K562 (cell line): ENCODE measurements around the gene CD37. TPM values are rescaled to one million over a fixed set of nuclear protein-coding genes. Genes with fewer than 3 reads are reported as not detected.

Experiments
- ATAC-seq: fragments of 200-7000 bp; cut with Tn5 transposase; 3 replicates; pipeline ENCODE4 v1.9.1; 2020; ENCODE audit warnings: moderate library complexity
- BruUV-seq: library from RNA; stranded (reverse); fragments of 400-500 nt; replicated peaks from 2 replicates; lab custom pipeline; 2021; lab: Mats Ljungman, UMichigan
- CTCF ChIA-PET: fragments of 300-600 bp; formaldehyde crosslinking; extraction: SDS; loops from one replicate; lab custom pipeline; 2021; ENCODE audit warnings: low intra/inter-chr PET ratio; lab: Yijun Ruan, JAX
- POLR2A ChIA-PET: fragments of 300-600, 350-650 bp; sonication (Branson Sonifier 250); formaldehyde crosslinking; extraction: SDS; loops from one replicate; lab custom pipeline; 2021; ENCODE audit warnings: antibody characterized with exemption, inconsistent platforms; lab: Yijun Ruan, JAX
- DNase-seq, 4 experiments: peaks; one replicate each; pipeline versions ENCODE4 v3.0.0 to v3.0.0-alpha.2; 2011 to 2018; ENCODE audit warnings: low spot score in 3 of 4, mixed read lengths in 3 of 4; ENCODE audit errors: extremely low read depth in 1 of 4
- FAIRE-seq: peaks from 2 replicates; lab custom pipeline; 2011; peaks lifted over from hg19 to GRCh38; lab: Jason Lieb, UNC
- H2AFZ ChIP-seq: 2 replicates; pipeline ENCODE4 v1.6.0; 2011; ENCODE audit warnings: low read depth, low read length, control low read depth, inconsistent platforms
- H3K27ac ChIP-seq: fragments of 200-600 bp; 3 replicates; pipeline ENCODE4 v1.8.0; 2011; ENCODE audit warnings: low read depth, mild to moderate bottlenecking, control low read depth, inconsistent platforms, low read length, moderate library complexity, mixed read lengths; ENCODE audit errors: extremely low read depth
- H3K27me3 ChIP-seq, 2 experiments: fragments of 300-600 bp in 1 of 2; 2 replicates in 1 of 2; 3 replicates in 1 of 2; pipeline versions ENCODE4 v1.6.0 to v1.8.0; 2011; ENCODE audit warnings: inconsistent platforms in 2 of 2, low read length in 2 of 2, mild to moderate bottlenecking in 1 of 2, mixed read lengths in 1 of 2, moderate library complexity in 1 of 2; ENCODE audit not compliant: control insufficient read depth in 2 of 2, insufficient read depth in 2 of 2
- H3K36me3 ChIP-seq: fragments of 300-600 bp; 3 replicates; pipeline ENCODE4 v1.8.0; 2011; ENCODE audit warnings: mild to moderate bottlenecking, low read length, inconsistent platforms; ENCODE audit not compliant: control insufficient read depth, insufficient read depth
- H3K4me1 ChIP-seq, 2 experiments: fragments of 200-600 bp in 1 of 2; replicated peaks in 1 of 2; 2 replicates in 1 of 2; 3 replicates in 1 of 2; pipeline versions ENCODE4 v1.5.1 to v1.8.0; 2011; ENCODE audit warnings: inconsistent platforms in 2 of 2, low read length in 2 of 2, mild to moderate bottlenecking in 1 of 2, mixed read lengths in 1 of 2, moderate library complexity in 1 of 2; ENCODE audit not compliant: control insufficient read depth in 2 of 2, insufficient read depth in 2 of 2
- H3K4me2 ChIP-seq: 2 replicates; pipeline ENCODE4 v1.6.1; 2011; ENCODE audit warnings: low read length, control low read depth, inconsistent platforms, mixed read lengths; ENCODE audit not compliant: insufficient read depth
- H3K4me3 ChIP-seq: fragments of 200-600 bp; sonication (generic), shearing (Covaris generic); 2 replicates; pipeline ENCODE4 v1.5.1; 2016; ENCODE audit warnings: control low read depth, inconsistent platforms
- H3K79me2 ChIP-seq: fragments of 200-600 bp; 3 replicates; pipeline ENCODE4 v1.8.0; 2011; ENCODE audit warnings: low read length, inconsistent platforms; ENCODE audit not compliant: control insufficient read depth, insufficient read depth
- H3K9ac ChIP-seq, 2 experiments: 2 replicates each; pipeline versions ENCODE4 v1.6.0 to v1.6.1; 2011; ENCODE audit warnings: low read depth in 2 of 2, low read length in 2 of 2, control low read depth in 1 of 2, inconsistent platforms in 1 of 2, mild to moderate bottlenecking in 1 of 2, mixed read lengths in 1 of 2; ENCODE audit not compliant: insufficient read depth in 1 of 2
- H3K9me1 ChIP-seq: one replicate; pipeline ENCODE4 v1.6.0; 2011; ENCODE audit warnings: inconsistent platforms, mild to moderate bottlenecking, low read length, moderate library complexity; ENCODE audit not compliant: control insufficient read depth, insufficient read depth
- H3K9me3 ChIP-seq: replicated peaks from 2 replicates; pipeline ENCODE4 v1.5.1; 2011; ENCODE audit warnings: low read depth, low read length, inconsistent platforms; ENCODE audit not compliant: control insufficient read depth, insufficient read depth
- H4K20me1 ChIP-seq: replicated peaks from 2 replicates; pipeline ENCODE4 v1.6.1; 2011; ENCODE audit warnings: low read length, inconsistent platforms, mixed read lengths; ENCODE audit not compliant: control insufficient read depth, insufficient read depth
- CBFB ChIP-seq: sonication (generic); formaldehyde crosslinking; IDR thresholded peaks from 2 replicates; pipeline ENCODE4 v1.4.0; 2020; ENCODE audit warnings: mild to moderate bottlenecking, missing genetic modification reagents
- CTBP1 ChIP-seq: fragments of 450-650 bp; IDR thresholded peaks from 2 replicates; pipeline ENCODE4 v1.6.1; 2016; ENCODE audit warnings: borderline replicate concordance
- ELF1 ChIP-seq: fragments of 200-800 bp; sonication (Bioruptor generic); IDR thresholded peaks from 2 replicates; pipeline ENCODE4 v1.6.1; 2016; ENCODE audit warnings: missing genetic modification characterization, missing compliant biosample characterization
- EWSR1 ChIP-seq: fragments of 450-650 bp; IDR thresholded peaks from 2 replicates; pipeline ENCODE4 v1.6.1; 2018; ENCODE audit warnings: borderline replicate concordance, mild to moderate bottlenecking, low read depth, moderate library complexity; ENCODE audit not compliant: partially characterized antibody
- HOXB6 ChIP-seq: fragments of 250-450 bp; sonication (Bioruptor Pico); IDR thresholded peaks from 2 replicates; pipeline ENCODE4 v1.5.1; 2022; ENCODE audit warnings: mild to moderate bottlenecking, borderline replicate concordance
- ZNF12 ChIP-seq: sonication (generic); formaldehyde crosslinking; IDR thresholded peaks from 2 replicates; pipeline ENCODE4 v1.4.0; 2020; ENCODE audit warnings: mild to moderate bottlenecking, missing genetic modification reagents
- WGBS: fragments of 100-300 bp; shearing (Covaris generic); methylation state at CpG from one replicate; pipeline ENCODE4 v1.1.6; 2016; ENCODE audit warnings: low coverage, mixed read lengths; ENCODE audit not compliant: insufficient coverage; ENCODE audit errors: missing lambda C conversion rate; 5-methylcytosine and 5-hydroxymethylcytosine counted together
- in situ Hi-C: fragments of 300-500 bp; cut with MboI; formaldehyde crosslinking; loops from 4 replicates; pipeline ENCODE4 v1.15.0; 2018; ENCODE audit warnings: inconsistent platforms, mixed read lengths
- intact Hi-C: fragments of 100-400 bp; cut with micrococcal nuclease; formaldehyde crosslinking; loops from 2 replicates; pipeline ENCODE4 v1.14.2; 2022
- polyA plus RNA-seq, 8 experiments: library from polyadenylated mRNA; depleted of rRNA in 4 of 8; stranded (reverse) in 5 of 8; unstranded in 3 of 8; fragments of >200 nt; fragmentation: Nextera tagmentation in 2 of 8; fragmentation: Illumina TruSeq in 1 of 8; extraction: Ambion mirVana in 2 of 8; extraction: Trizol in 1 of 8; gene quantifications; 2 replicates each; pipeline versions ENCODE4 v1.2.1 to v1.2.3, GENCODE V29; 2011 to 2014; ENCODE audit warnings: inconsistent platforms in 1 of 8, missing spikeins in 1 of 8
- total RNA-seq, 7 experiments: library from RNA; depleted of rRNA in 6 of 7; stranded (reverse); fragments of >200 nt in 6 of 7; fragmentation: Illumina TruSeq in 2 of 7; extraction: Trizol in 2 of 7; gene quantifications; 2 replicates each; pipeline versions ENCODE4 v1.2.1 to v1.2.3, GENCODE V29; 2011 to 2021; ENCODE audit warnings: low replicate concordance in 1 of 7
- TF ChIP-seq, protein P1 (sequence below), 3 experiments: fragments of 200-800 bp in 1 of 3; fragments of 250-450 bp in 1 of 3; fragments of 450-650 bp in 1 of 3; sonication (Bioruptor Pico) in 1 of 3; sonication (Bioruptor generic) in 1 of 3; formaldehyde crosslinking in 1 of 3; IDR thresholded peaks; 2 replicates each; pipeline versions ENCODE4 v1.6.1 to v1.8.0; 2016 to 2022; ENCODE audit warnings: mild to moderate bottlenecking in 2 of 3, missing genetic modification characterization in 2 of 3, missing compliant biosample characterization in 1 of 3, moderate library complexity in 1 of 3

CD37 gene
- total and polyA plus RNA-seq, 9 of the 15 experiments (the other 6 are each of a cell fraction or from before 2014, with no cell fraction given), result 2.5 to 19.0 (median 7.4) TPM

DNA sequence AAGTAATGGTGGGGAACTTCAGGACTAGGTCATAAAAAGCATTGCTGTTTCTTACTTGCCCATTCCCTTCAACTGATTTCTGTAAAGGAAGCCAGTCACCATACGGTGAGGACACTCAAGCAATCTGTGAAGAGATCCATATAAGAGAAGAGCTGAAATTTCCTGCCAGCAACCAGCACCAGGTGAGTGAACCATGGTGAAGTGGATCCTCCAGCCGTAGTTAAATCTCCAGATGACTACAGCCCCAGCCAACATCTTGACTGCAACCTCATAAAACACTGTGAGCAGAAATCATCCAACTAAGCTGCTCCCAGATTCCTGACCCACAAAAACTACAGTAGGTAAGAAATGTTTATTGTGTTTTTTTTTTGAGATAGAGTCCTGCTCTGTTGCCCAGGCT, 6.5 kb upstream of the CD37 start:
- no peak overlapping the region for H3K4me2 ChIP-seq
- ChIA-PET CTCF (no interaction called here), POLR2A (no interaction called here)
- no peaks in the 10 kb centered on the region for H3K9me3 ChIP-seq
- BruUV-seq, result no TSS peak
- no peaks in the 10 kb centered on the region for H3K27me3 ChIP-seq
- FAIRE-seq, result no peak
- no peaks in the 10 kb centered on the region for H3K9me1 ChIP-seq
- WGBS, result 76% methylated on average over 2 of the region's 2 CpGs
- H3K4me3 ChIP-seq, result no peak overlapping the region
- 0 out of 3 replicates have a peak, but pooled peaks cover 3% of the 10 kb centered on the region for H3K36me3 ChIP-seq
- peaks cover 9 to 26% of the 10 kb centered on the region in 2 experiments; a peak in 4 of 5 replicates for H3K4me1 ChIP-seq
- H3K27ac ChIP-seq, result no peak overlapping the region
- intact Hi-C loops, result no loop called here
- DNase-seq, result no peak
- no peak overlapping the region for H3K9ac ChIP-seq
- TF ChIP-seq CTBP1, result no peak
- TF ChIP-seq ZNF12 (CRISPR knock-in tag), result no peak
- no peak for TF ChIP-seq CBFB (CRISPR knock-in tag)
- no peak for TF ChIP-seq ELF1
- no peak for TF ChIP-seq HOXB6 (CRISPR knock-in tag)
- TF ChIP-seq EWSR1, result no peak
- TF ChIP-seq, protein P1, sequence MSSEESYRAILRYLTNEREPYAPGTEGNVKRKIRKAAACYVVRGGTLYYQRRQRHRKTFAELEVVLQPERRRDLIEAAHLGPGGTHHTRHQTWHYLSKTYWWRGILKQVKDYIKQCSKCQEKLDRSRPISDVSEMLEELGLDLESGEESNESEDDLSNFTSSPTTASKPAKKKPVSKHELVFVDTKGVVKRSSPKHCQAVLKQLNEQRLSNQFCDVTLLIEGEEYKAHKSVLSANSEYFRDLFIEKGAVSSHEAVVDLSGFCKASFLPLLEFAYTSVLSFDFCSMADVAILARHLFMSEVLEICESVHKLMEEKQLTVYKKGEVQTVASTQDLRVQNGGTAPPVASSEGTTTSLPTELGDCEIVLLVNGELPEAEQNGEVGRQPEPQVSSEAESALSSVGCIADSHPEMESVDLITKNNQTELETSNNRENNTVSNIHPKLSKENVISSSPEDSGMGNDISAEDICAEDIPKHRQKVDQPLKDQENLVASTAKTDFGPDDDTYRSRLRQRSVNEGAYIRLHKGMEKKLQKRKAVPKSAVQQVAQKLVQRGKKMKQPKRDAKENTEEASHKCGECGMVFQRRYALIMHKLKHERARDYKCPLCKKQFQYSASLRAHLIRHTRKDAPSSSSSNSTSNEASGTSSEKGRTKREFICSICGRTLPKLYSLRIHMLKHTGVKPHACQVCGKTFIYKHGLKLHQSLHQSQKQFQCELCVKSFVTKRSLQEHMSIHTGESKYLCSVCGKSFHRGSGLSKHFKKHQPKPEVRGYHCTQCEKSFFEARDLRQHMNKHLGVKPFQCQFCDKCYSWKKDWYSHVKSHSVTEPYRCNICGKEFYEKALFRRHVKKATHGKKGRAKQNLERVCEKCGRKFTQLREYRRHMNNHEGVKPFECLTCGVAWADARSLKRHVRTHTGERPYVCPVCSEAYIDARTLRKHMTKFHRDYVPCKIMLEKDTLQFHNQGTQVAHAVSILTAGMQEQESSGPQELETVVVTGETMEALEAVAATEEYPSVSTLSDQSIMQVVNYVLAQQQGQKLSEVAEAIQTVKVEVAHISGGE (CRISPR knock-in tag; IDR thresholded peaks at IDR 0.05), result no peak
- TF ChIP-seq, all 486 proteins: peak for 0
- Histone ChIP-seq H3K79me2 (no peaks in the 10 kb centered on the region), H4K20me1 (no peaks in the 10 kb centered on the region), H2AFZ (no peak overlapping the region)
- no peak for ATAC-seq
- in situ Hi-C loops, result no loop called here
